GM12891 (cell line): ENCODE data around the gene PHACTR3.

Experiments
- PAX5 ChIP-seq: IDR thresholded peaks from 2 replicates; pipeline ENCODE4 v1.6.1; 2011; ENCODE audit warnings: low read length, moderate library complexity, mild to moderate bottlenecking; ENCODE audit not compliant: insufficient read depth, severe bottlenecking
- POLR2A ChIP-seq: IDR thresholded peaks from 2 replicates; pipeline ENCODE4 v1.6.1; 2011; ENCODE audit warnings: low read depth, low read length, control low read depth
- POLR2AphosphoS5 ChIP-seq: IDR thresholded peaks from 2 replicates; pipeline ENCODE4 v1.6.1; 2011; ENCODE audit warnings: low read depth, low read length, control low read depth
- SPI1 ChIP-seq: IDR thresholded peaks from 2 replicates; pipeline ENCODE4 v1.6.1; 2011; ENCODE audit warnings: low read depth, low read length, control low read depth

DNA sequence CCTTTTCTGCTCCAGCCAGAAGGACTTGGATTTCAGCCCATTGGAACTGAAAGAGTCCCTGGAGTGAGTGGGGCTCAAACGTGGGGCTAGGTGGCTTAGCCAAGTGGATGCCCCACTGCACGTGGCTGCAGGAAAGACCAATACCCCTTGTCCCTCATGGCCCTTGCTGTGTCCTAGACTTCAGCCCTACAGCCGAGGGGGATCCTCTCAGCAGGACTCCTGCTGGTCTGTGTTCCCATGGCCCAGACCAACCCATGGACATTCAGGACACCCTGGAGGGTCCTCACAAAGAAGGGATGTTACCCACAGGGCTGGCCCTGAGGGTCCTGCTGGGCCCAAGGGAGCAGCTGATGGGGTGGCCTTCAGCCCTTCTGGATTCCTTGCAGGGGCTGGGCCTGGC lies 30.0 kb upstream of the PHACTR3 start:
- no peak for TF ChIP-seq SPI1
- no peak for TF ChIP-seq POLR2A
- no peak for TF ChIP-seq PAX5
- TF ChIP-seq POLR2AphosphoS5, result no peak
